ENCODE results near the gene MARCHF10.
"Not testable (repeated sequence)": the region's sequence is repeated elsewhere in the genome, so short reads cannot be mapped to it uniquely, and the experiment has no call there.

The MARCHF10 gene

GRCh38 chr17:62715882-62716390 lies 92.2 kb downstream of the MARCHF10 start:
- ATAC-seq: no peak

- ATAC-seq: no peak
Observed at GRCh38 chr17:62714016-62714777, 93.9 kb downstream of the MARCHF10 start.

- no peak for ATAC-seq
Observed at GRCh38 chr17:62713086-62713881, 94.8 kb downstream of the MARCHF10 start.

- ATAC-seq: no peak
Observed at GRCh38 chr17:62712171-62712581, 95.9 kb downstream of the MARCHF10 start.

GRCh38 chr17:62708587-62708986 lies 99.5 kb downstream of the MARCHF10 start:
- ATAC-seq: no peak

GRCh38 chr17:62707425-62707739 lies 100.7 kb downstream of the MARCHF10 start:
- no peak for ATAC-seq

GRCh38 chr17:62706598-62707424 lies 101.3 kb downstream of the MARCHF10 start:
- ATAC-seq: no peak

GRCh38 chr17:62705778-62706597 lies 102.1 kb downstream of the MARCHF10 start:
- ATAC-seq: no peak

- ATAC-seq: no peak
Observed at GRCh38 chr17:62705156-62705777, 102.8 kb downstream of the MARCHF10 start.

GRCh38 chr17:62704381-62704971 lies 103.6 kb downstream of the MARCHF10 start:
- no peak for ATAC-seq

GRCh38 chr17:62703776-62704380 lies 104.2 kb downstream of the MARCHF10 start:
- ATAC-seq: peak; percentile 85 to 90

GRCh38 chr17:62703261-62703775 lies 104.8 kb downstream of the MARCHF10 start:
- peak in 1 of 2 donors; percentile 20 for ATAC-seq

- ATAC-seq: no peak
Observed at GRCh38 chr17:62702746-62703260, 105.3 kb downstream of the MARCHF10 start.

GRCh38 chr17:62701706-62702085 lies 106.4 kb downstream of the MARCHF10 start:
- no peak for ATAC-seq

GRCh38 chr17:62700964-62701705 lies 107.0 kb downstream of the MARCHF10 start:
- ATAC-seq: no peak

- not testable (repeated sequence) for ATAC-seq
Observed at GRCh38 chr17:62698459-62698858, 109.7 kb downstream of the MARCHF10 start.

GRCh38 chr17:62696726-62697490 lies 111.2 kb downstream of the MARCHF10 start:
- ATAC-seq: no peak

- ATAC-seq: no peak
Observed at GRCh38 chr17:62696256-62696655, 111.9 kb downstream of the MARCHF10 start.

Data from activated CD4-positive, CD25-positive, alpha-beta regulatory T cell treated with anti-CD3 and anti-CD28 coated beads, Interleukin-2, amount 50 U/mL, for 24 hours (primary cell).